Ovary (tissue), 3 donors: ENCODE data around the gene LCLAT1.

Experiments used
- EP300 ChIP-seq: sonication (generic); formaldehyde crosslinking; IDR thresholded peaks from one replicate; pipeline ENCODE4 v1.6.1; 2017; ENCODE audit warnings: antibody characterized with exemption
- POLR2A ChIP-seq: fragments of 450-650 bp; IDR thresholded peaks from one replicate; pipeline ENCODE4 v1.6.1; 2017; ENCODE audit warnings: antibody characterized with exemption, mild to moderate bottlenecking, moderate library complexity
- TF ChIP-seq, protein P1 (sequence below), 3 donors: fragments of 450-650 bp in 2 of 3; fragments of 200-600 bp in 1 of 3; IDR thresholded peaks; one replicate each; pipeline versions ENCODE4 v1.5.1 to v1.8.0; 2016 to 2022; ENCODE audit warnings: antibody characterized with exemption in 3 of 3, mild to moderate bottlenecking in 1 of 3
- donor health status: DM: no; HTN: no; CAD: no.

DNA sequence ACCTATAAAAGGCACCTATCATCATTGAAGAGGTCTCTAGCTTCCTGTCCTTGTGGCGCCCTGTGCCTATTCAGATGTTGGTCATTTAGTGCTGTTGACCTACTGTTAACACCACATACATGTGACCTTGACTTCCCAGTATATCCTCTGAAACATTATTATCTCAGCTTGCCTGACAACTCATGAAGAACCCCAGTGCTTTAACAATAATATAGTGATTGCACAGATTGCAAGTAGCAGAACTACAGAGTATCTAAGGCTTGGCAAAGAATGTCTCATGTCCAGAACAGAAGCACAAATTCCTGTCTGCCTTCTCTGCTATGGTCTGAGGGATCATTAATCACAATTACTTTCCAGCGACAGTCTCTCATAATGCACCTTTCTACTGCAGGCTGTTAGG is 165.3 kb downstream of the LCLAT1 start:
- TF ChIP-seq, protein P1, sequence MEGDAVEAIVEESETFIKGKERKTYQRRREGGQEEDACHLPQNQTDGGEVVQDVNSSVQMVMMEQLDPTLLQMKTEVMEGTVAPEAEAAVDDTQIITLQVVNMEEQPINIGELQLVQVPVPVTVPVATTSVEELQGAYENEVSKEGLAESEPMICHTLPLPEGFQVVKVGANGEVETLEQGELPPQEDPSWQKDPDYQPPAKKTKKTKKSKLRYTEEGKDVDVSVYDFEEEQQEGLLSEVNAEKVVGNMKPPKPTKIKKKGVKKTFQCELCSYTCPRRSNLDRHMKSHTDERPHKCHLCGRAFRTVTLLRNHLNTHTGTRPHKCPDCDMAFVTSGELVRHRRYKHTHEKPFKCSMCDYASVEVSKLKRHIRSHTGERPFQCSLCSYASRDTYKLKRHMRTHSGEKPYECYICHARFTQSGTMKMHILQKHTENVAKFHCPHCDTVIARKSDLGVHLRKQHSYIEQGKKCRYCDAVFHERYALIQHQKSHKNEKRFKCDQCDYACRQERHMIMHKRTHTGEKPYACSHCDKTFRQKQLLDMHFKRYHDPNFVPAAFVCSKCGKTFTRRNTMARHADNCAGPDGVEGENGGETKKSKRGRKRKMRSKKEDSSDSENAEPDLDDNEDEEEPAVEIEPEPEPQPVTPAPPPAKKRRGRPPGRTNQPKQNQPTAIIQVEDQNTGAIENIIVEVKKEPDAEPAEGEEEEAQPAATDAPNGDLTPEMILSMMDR (IDR thresholded peaks at IDR 0.05) = no peak
- TF ChIP-seq POLR2A = no peak
- TF ChIP-seq EP300 = no peak
